ENCODE measurements around the gene ULK2. TPM values are rescaled to one million over a fixed set of nuclear protein-coding genes. Genes with fewer than 3 reads are reported as not detected.

ULK2 gene
- total and polyA plus RNA-seq, 2 of the 13 experiments (the other 11 are each of a cell fraction or from before 2014, with no cell fraction given) = 0.01 TPM; not detected in 1

- TF ChIP-seq FOXO4 (CRISPR knock-in tag; conservative IDR thresholded peaks at IDR 0.05) (no peak), ZSCAN21 (CRISPR knock-in tag; IDR thresholded peaks at IDR 0.05; ENCODE audit: borderline replicate concordance) (0 out of 2 replicates have a peak, but pooled peaks have one; percentile 26), MXI1 (IDR thresholded peaks at IDR 0.05; ENCODE audit: borderline replicate concordance, low read depth, low read length) (no peak), RNF2 (conservative IDR thresholded peaks at IDR 0.05; ENCODE audit: low read depth) (peak; percentile 40; the same call in 1 of the 2 replicates), ZBTB7A (CRISPR knock-in tag; IDR thresholded peaks at IDR 0.05) (no peak), TERF1 (CRISPR knock-in tag; IDR thresholded peaks at IDR 0.05) (no peak), FOXC1 (CRISPR knock-in tag; IDR thresholded peaks at IDR 0.05; ENCODE audit: borderline replicate concordance) (no peak), RNF219 (CRISPR knock-in tag; IDR thresholded peaks at IDR 0.05) (no peak), DMAP1 (CRISPR knock-in tag; IDR thresholded peaks at IDR 0.05) (no peak), KLF6 (CRISPR knock-in tag; IDR thresholded peaks at IDR 0.05) (no peak), ZNF780A (CRISPR knock-in tag; IDR thresholded peaks at IDR 0.05) (no peak), HOXD1 (CRISPR knock-in tag; IDR thresholded peaks at IDR 0.05) (0 out of 2 replicates have a peak, but pooled peaks have one; percentile 23), GPBP1L1 (CRISPR knock-in tag; IDR thresholded peaks at IDR 0.05) (no peak), PHF20 (CRISPR knock-in tag; IDR thresholded peaks at IDR 0.05) (peak; percentile 23; the same call in 1 of the 2 replicates), HOXA3 (CRISPR knock-in tag; IDR thresholded peaks at IDR 0.05) (peak; percentile 12; the same call in 1 of the 2 replicates), SSRP1 (CRISPR knock-in tag; IDR thresholded peaks at IDR 0.05) (no peak), HNF1B (CRISPR knock-in tag; IDR thresholded peaks at IDR 0.05) (no peak), ZFYVE20 (CRISPR knock-in tag; IDR thresholded peaks at IDR 0.05; ENCODE audit: borderline replicate concordance, low read depth) (no peak), JUND (CRISPR knock-in tag; IDR thresholded peaks at IDR 0.05) (no peak)
Measured at GRCh38 chr17:19867079-19867328, 732 bp downstream of the ULK2 start (continued).

Data from HepG2 (cell line).